GM12878 (cell line): ENCODE data around the gene ARMC2. TPM values are rescaled to one million over a fixed set of nuclear protein-coding genes. Genes with fewer than 3 reads are reported as not detected.

Experiments used
- FOS ChIP-seq: IDR thresholded peaks from 3 replicates; pipeline ENCODE4 v1.6.1; 2011; ENCODE audit warnings: borderline replicate concordance; ENCODE audit not compliant: insufficient read length; ENCODE audit errors: extremely low read depth
- LARP7 ChIP-seq: fragments of 450-650 bp; IDR thresholded peaks from 2 replicates; pipeline ENCODE4 v1.6.1; 2017; ENCODE audit warnings: mild to moderate bottlenecking
- NFXL1 ChIP-seq: fragments of 450-650 bp; IDR thresholded peaks from 2 replicates; pipeline ENCODE4 v1.6.1; 2017; ENCODE audit warnings: antibody characterized with exemption, mild to moderate bottlenecking, borderline replicate concordance
- POU2F2 ChIP-seq: IDR thresholded peaks from 3 replicates; pipeline ENCODE4 v1.6.1; 2011; ENCODE audit warnings: low read depth, mild to moderate bottlenecking, low read length, borderline replicate concordance
- SIN3A ChIP-seq: IDR thresholded peaks from 2 replicates; pipeline ENCODE4 v1.6.1; 2012; ENCODE audit warnings: low read depth, low read length, improper control_type of control experiment
- ZNF217 ChIP-seq: fragments of 450-650 bp; IDR thresholded peaks from 2 replicates; pipeline ENCODE4 v1.6.1; 2017; ENCODE audit warnings: antibody characterized with exemption, mild to moderate bottlenecking
- ZNF622 ChIP-seq: fragments of 450-650 bp; IDR thresholded peaks from 2 replicates; pipeline ENCODE4 v1.6.1; 2017; ENCODE audit warnings: mild to moderate bottlenecking, inconsistent platforms
- polyA plus RNA-seq, 11 experiments: library from polyadenylated mRNA; depleted of rRNA in 4 of 11; unstranded in 6 of 11; stranded (reverse) in 5 of 11; fragments of >200 nt; fragmentation: Nextera tagmentation in 4 of 11; fragmentation: Illumina TruSeq in 1 of 11; extraction: Ambion mirVana in 4 of 11; extraction: Trizol in 1 of 11; gene quantifications; 1 replicate in 1 of 11; 2 replicates in 10 of 11; pipeline versions ENCODE4 v1.2.1 to v1.2.3, GENCODE V29; 2011 to 2016; ENCODE audit warnings: inconsistent platforms in 2 of 11, missing spikeins in 2 of 11, low read depth in 1 of 11
- total RNA-seq, 4 experiments: library from RNA; depleted of rRNA in 3 of 4; stranded (reverse); fragments of >200 nt in 3 of 4; fragmentation: Illumina TruSeq in 1 of 4; extraction: Trizol in 1 of 4; gene quantifications; 2 replicates each; pipeline versions ENCODE4 v1.2.1 to v1.2.3, GENCODE V29; 2013 to 2021
- TF ChIP-seq, protein P1 (sequence below): fragments of 450-650 bp; IDR thresholded peaks from 2 replicates; pipeline ENCODE4 v1.6.1; 2017; ENCODE audit warnings: mild to moderate bottlenecking, moderate library complexity
- TF ChIP-seq, protein P2 (sequence below): IDR thresholded peaks from 2 replicates; pipeline ENCODE4 v1.6.1; 2011; ENCODE audit warnings: mild to moderate bottlenecking, low read depth, low read length, moderate library complexity; ENCODE audit not compliant: insufficient replicate concordance
- TF ChIP-seq, protein P3 (sequence below): fragments of 450-650 bp; IDR thresholded peaks from 2 replicates; pipeline ENCODE4 v1.6.1; 2016; ENCODE audit warnings: mild to moderate bottlenecking
- TF ChIP-seq, protein P4 (sequence below): IDR thresholded peaks from 2 replicates; pipeline ENCODE4 v1.6.1; 2012; ENCODE audit warnings: low read depth, low read length, improper control_type of control experiment

The ARMC2 gene
- total and polyA plus RNA-seq, 10 of the 15 experiments (the other 5 are each of a cell fraction or from before 2014, with no cell fraction given), result 0.06 to 0.33 (median 0.21) TPM; not detected in 5

DNA sequence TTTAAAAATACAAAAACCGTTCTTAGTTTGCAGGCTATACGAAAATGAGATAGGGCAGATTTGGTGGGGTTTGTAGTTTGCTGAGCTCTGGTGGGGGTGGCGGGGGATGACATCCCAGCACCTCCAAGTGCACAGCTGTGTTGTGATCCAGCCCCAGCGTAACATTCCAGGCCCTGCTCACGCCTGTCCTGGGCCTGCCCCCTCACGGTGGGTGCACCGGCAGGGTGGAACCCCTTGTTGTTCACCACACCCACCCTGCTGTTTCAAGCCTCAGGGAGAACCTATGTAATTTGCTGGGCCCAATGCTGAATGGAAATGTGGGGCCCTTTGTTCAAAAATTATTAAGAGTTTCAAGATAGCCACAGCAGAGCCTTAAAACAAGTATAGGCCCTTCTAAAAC is 25.0 kb downstream of the ARMC2 start (continued):
- TF ChIP-seq, protein P1, sequence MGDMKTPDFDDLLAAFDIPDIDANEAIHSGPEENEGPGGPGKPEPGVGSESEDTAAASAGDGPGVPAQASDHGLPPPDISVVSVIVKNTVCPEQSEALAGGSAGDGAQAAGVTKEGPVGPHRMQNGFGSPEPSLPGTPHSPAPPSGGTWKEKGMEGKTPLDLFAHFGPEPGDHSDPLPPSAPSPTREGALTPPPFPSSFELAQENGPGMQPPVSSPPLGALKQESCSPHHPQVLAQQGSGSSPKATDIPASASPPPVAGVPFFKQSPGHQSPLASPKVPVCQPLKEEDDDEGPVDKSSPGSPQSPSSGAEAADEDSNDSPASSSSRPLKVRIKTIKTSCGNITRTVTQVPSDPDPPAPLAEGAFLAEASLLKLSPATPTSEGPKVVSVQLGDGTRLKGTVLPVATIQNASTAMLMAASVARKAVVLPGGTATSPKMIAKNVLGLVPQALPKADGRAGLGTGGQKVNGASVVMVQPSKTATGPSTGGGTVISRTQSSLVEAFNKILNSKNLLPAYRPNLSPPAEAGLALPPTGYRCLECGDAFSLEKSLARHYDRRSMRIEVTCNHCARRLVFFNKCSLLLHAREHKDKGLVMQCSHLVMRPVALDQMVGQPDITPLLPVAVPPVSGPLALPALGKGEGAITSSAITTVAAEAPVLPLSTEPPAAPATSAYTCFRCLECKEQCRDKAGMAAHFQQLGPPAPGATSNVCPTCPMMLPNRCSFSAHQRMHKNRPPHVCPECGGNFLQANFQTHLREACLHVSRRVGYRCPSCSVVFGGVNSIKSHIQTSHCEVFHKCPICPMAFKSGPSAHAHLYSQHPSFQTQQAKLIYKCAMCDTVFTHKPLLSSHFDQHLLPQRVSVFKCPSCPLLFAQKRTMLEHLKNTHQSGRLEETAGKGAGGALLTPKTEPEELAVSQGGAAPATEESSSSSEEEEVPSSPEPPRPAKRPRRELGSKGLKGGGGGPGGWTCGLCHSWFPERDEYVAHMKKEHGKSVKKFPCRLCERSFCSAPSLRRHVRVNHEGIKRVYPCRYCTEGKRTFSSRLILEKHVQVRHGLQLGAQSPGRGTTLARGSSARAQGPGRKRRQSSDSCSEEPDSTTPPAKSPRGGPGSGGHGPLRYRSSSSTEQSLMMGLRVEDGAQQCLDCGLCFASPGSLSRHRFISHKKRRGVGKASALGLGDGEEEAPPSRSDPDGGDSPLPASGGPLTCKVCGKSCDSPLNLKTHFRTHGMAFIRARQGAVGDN, result no peak
- TF ChIP-seq ZNF622, result no peak
- no peak for TF ChIP-seq FOS
- TF ChIP-seq POU2F2, result no peak
- TF ChIP-seq ZNF217, result no peak
- TF ChIP-seq, protein P2, sequence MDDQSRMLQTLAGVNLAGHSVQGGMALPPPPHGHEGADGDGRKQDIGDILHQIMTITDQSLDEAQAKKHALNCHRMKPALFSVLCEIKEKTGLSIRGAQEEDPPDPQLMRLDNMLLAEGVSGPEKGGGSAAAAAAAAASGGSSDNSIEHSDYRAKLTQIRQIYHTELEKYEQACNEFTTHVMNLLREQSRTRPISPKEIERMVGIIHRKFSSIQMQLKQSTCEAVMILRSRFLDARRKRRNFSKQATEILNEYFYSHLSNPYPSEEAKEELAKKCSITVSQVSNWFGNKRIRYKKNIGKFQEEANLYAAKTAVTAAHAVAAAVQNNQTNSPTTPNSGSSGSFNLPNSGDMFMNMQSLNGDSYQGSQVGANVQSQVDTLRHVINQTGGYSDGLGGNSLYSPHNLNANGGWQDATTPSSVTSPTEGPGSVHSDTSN, result no peak
- TF ChIP-seq, protein P3, sequence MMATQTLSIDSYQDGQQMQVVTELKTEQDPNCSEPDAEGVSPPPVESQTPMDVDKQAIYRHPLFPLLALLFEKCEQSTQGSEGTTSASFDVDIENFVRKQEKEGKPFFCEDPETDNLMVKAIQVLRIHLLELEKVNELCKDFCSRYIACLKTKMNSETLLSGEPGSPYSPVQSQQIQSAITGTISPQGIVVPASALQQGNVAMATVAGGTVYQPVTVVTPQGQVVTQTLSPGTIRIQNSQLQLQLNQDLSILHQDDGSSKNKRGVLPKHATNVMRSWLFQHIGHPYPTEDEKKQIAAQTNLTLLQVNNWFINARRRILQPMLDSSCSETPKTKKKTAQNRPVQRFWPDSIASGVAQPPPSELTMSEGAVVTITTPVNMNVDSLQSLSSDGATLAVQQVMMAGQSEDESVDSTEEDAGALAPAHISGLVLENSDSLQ, result no peak
- no peak for TF ChIP-seq NFXL1
- no peak for TF ChIP-seq LARP7
- TF ChIP-seq SIN3A, result no peak
- TF ChIP-seq, protein P4, sequence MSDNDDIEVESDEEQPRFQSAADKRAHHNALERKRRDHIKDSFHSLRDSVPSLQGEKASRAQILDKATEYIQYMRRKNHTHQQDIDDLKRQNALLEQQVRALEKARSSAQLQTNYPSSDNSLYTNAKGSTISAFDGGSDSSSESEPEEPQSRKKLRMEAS, result no peak
